ENCODE data around the gene ADRA2B. TPM values are rescaled to one million over a fixed set of nuclear protein-coding genes. Genes with fewer than 3 reads are reported as not detected.
"Not testable (repeated sequence)": the region's sequence is repeated elsewhere in the genome, so short reads cannot be mapped to it uniquely, and the experiment has no call there.

ADRA2B gene
- total RNA-seq, 1 donor from 2014 or later, result 0.21 TPM

- Mint-ChIP-seq H3K27ac (no peak overlapping the region), H3K9me3 (no peaks in the 10 kb centered on the region), H3K27me3 (peaks cover 21% of the 10 kb centered on the region), H3K36me3 (ENCODE audit: low read depth) (no peaks in the 10 kb centered on the region), H3K4me1 (peaks cover 3% of the 10 kb centered on the region), H3K4me3 (no peak overlapping the region)
- no peak for DNase-seq
- intact Hi-C loops (cut with micrococcal nuclease), result no loop called here
These were observed 32.1 kb downstream of the ADRA2B start for GRCh38 chr2:96083989-96084857.

- DNase-seq, result no peak
- Mint-ChIP-seq H3K9me3 (no peaks in the 10 kb centered on the region), H3K4me3 (no peak overlapping the region), H3K36me3 (ENCODE audit: low read depth) (no peaks in the 10 kb centered on the region), H3K27ac (no peak overlapping the region), H3K4me1 (peaks cover 3% of the 10 kb centered on the region), H3K27me3 (peaks cover 26% of the 10 kb centered on the region)
- intact Hi-C loops (cut with micrococcal nuclease), result no loop called here
These were observed 33.1 kb downstream of the ADRA2B start for GRCh38 chr2:96083064-96083939.

- peaks cover 32% of the 10 kb centered on the region for H3K27me3 Mint-ChIP-seq
- DNase-seq, result no peak
- no peaks in the 10 kb centered on the region for H3K36me3 Mint-ChIP-seq (ENCODE audit: low read depth)
- no peak overlapping the region for H3K4me3 Mint-ChIP-seq
- H3K4me1 Mint-ChIP-seq, result peaks cover 3% of the 10 kb centered on the region
- intact Hi-C loops (cut with micrococcal nuclease), result no loop called here
- H3K27ac Mint-ChIP-seq, result no peak overlapping the region
- H3K9me3 Mint-ChIP-seq, result no peaks in the 10 kb centered on the region
These were observed 33.9 kb downstream of the ADRA2B start for GRCh38 chr2:96082211-96083063.

GRCh38 chr2:96081042-96081441 is 35.3 kb downstream of the ADRA2B start:
- no peaks in the 10 kb centered on the region for H3K4me1 Mint-ChIP-seq
- DNase-seq, result no peak
- intact Hi-C loops (cut with micrococcal nuclease), result no loop called here

GRCh38 chr2:96075199-96075771 is 41.1 kb downstream of the ADRA2B start:
- no peaks in the 10 kb centered on the region for H3K36me3 Mint-ChIP-seq (ENCODE audit: low read depth)
- no peak for DNase-seq
- H3K9me3 Mint-ChIP-seq, result no peaks in the 10 kb centered on the region
- intact Hi-C loops (cut with micrococcal nuclease), result no loop called here
- H3K4me3 Mint-ChIP-seq, result no peak overlapping the region
- H3K27ac Mint-ChIP-seq, result no peak overlapping the region
- H3K27me3 Mint-ChIP-seq, result peaks cover 26% of the 10 kb centered on the region
- H3K4me1 Mint-ChIP-seq, result no peaks in the 10 kb centered on the region

More at GRCh38 chr2:96081042-96081441, 35.3 kb downstream of the ADRA2B start:
- Mint-ChIP-seq H3K27me3 (peaks cover 29% of the 10 kb centered on the region), H3K36me3 (ENCODE audit: low read depth) (no peaks in the 10 kb centered on the region), H3K4me3 (no peak overlapping the region), H3K27ac (no peak overlapping the region), H3K9me3 (no peaks in the 10 kb centered on the region)

- no peak for DNase-seq
- intact Hi-C loops (cut with micrococcal nuclease), result no loop called here
- Mint-ChIP-seq H3K36me3 (ENCODE audit: low read depth) (no peaks in the 10 kb centered on the region), H3K27ac (no peak overlapping the region), H3K4me3 (no peak overlapping the region), H3K27me3 (peaks cover 20% of the 10 kb centered on the region), H3K4me1 (no peaks in the 10 kb centered on the region), H3K9me3 (no peaks in the 10 kb centered on the region)
These were observed 42.2 kb downstream of the ADRA2B start for GRCh38 chr2:96074156-96074555.

GRCh38 chr2:96073170-96073775 is 43.1 kb downstream of the ADRA2B start:
- H3K27ac Mint-ChIP-seq, result no peak overlapping the region
- intact Hi-C loops (cut with micrococcal nuclease), result no loop called here
- peaks cover 15% of the 10 kb centered on the region for H3K27me3 Mint-ChIP-seq
- no peak for DNase-seq
- no peaks in the 10 kb centered on the region for H3K9me3 Mint-ChIP-seq
- no peak overlapping the region for H3K4me3 Mint-ChIP-seq
- H3K4me1 Mint-ChIP-seq, result no peaks in the 10 kb centered on the region
- no peaks in the 10 kb centered on the region for H3K36me3 Mint-ChIP-seq (ENCODE audit: low read depth)

- Mint-ChIP-seq H3K4me3 (no peak overlapping the region), H3K27me3 (peaks cover 11% of the 10 kb centered on the region), H3K4me1 (no peaks in the 10 kb centered on the region), H3K36me3 (ENCODE audit: low read depth) (no peaks in the 10 kb centered on the region), H3K9me3 (no peaks in the 10 kb centered on the region), H3K27ac (no peak overlapping the region)
- DNase-seq, result no peak
- intact Hi-C loops (cut with micrococcal nuclease), result no loop called here
These were observed 43.6 kb downstream of the ADRA2B start for GRCh38 chr2:96072746-96073145.

- H3K9me3 Mint-ChIP-seq; H3K4me3 Mint-ChIP-seq; DNase-seq; H3K27ac Mint-ChIP-seq; H3K27me3 Mint-ChIP-seq; H3K36me3 Mint-ChIP-seq (ENCODE audit: low read depth); intact Hi-C loops (cut with micrococcal nuclease); H3K4me1 Mint-ChIP-seq: not testable (repeated sequence)
These were observed 44.3 kb downstream of the ADRA2B start for GRCh38 chr2:96071977-96072491.

GRCh38 chr2:96071087-96071976 is 45.0 kb downstream of the ADRA2B start:
- H3K9me3 Mint-ChIP-seq; H3K27me3 Mint-ChIP-seq; H3K27ac Mint-ChIP-seq; intact Hi-C loops (cut with micrococcal nuclease); H3K4me1 Mint-ChIP-seq; H3K36me3 Mint-ChIP-seq (ENCODE audit: low read depth); H3K4me3 Mint-ChIP-seq: not testable (repeated sequence)
- DNase-seq, result peak; percentile 46

- H3K9me3 Mint-ChIP-seq; H3K27me3 Mint-ChIP-seq; H3K4me3 Mint-ChIP-seq; H3K4me1 Mint-ChIP-seq; intact Hi-C loops (cut with micrococcal nuclease); DNase-seq; H3K36me3 Mint-ChIP-seq (ENCODE audit: low read depth); H3K27ac Mint-ChIP-seq: not testable (repeated sequence)
These were observed 46.0 kb downstream of the ADRA2B start for GRCh38 chr2:96070351-96070750.

- H3K4me3 Mint-ChIP-seq; H3K27me3 Mint-ChIP-seq; H3K4me1 Mint-ChIP-seq; H3K27ac Mint-ChIP-seq; DNase-seq; intact Hi-C loops (cut with micrococcal nuclease); H3K9me3 Mint-ChIP-seq; H3K36me3 Mint-ChIP-seq (ENCODE audit: low read depth): not testable (repeated sequence)
These were observed 46.5 kb downstream of the ADRA2B start for GRCh38 chr2:96069878-96070277.

Data from activated CD4-positive, alpha-beta T cell treated with anti-CD3 and anti-CD28 coated beads, Interleukin-2, amount 10 ng/mL, durations not matched to agents 24 days and 14 days (primary cell).